Mucosa of rectum (tissue), 2 donors: Measurements from ENCODE around the gene ADAM33.

ENCODE experiments used
- H3K27ac ChIP-seq, 2 donors: one replicate each; pipeline ENCODE4 v1.7.0; 2013; ENCODE audit warnings: inconsistent platforms in 2 of 2, low read depth in 2 of 2, low read length in 2 of 2
- H3K27me3 ChIP-seq, 2 donors: one replicate each; pipeline ENCODE4 v1.7.0; 2013; ENCODE audit warnings: low read length in 2 of 2; ENCODE audit not compliant: control insufficient read depth in 2 of 2, insufficient read depth in 2 of 2
- H3K36me3 ChIP-seq, 2 donors: one replicate each; pipeline ENCODE4 v1.7.0; 2013; ENCODE audit warnings: low read length in 2 of 2; ENCODE audit not compliant: control insufficient read depth in 2 of 2, insufficient read depth in 2 of 2
- H3K4me1 ChIP-seq, 2 donors: one replicate each; pipeline ENCODE4 v1.7.0; 2013; ENCODE audit warnings: low read length in 2 of 2, mild to moderate bottlenecking in 1 of 2; ENCODE audit not compliant: control insufficient read depth in 2 of 2, insufficient read depth in 2 of 2
- H3K4me3 ChIP-seq, 2 donors: one replicate each; pipeline ENCODE4 v1.7.0; 2013; ENCODE audit warnings: low read length in 2 of 2
- H3K9ac ChIP-seq, 2 donors: one replicate each; pipeline ENCODE4 v1.7.0; 2013; ENCODE audit warnings: low read length in 2 of 2, low read depth in 1 of 2, mild to moderate bottlenecking in 1 of 2
- H3K9me3 ChIP-seq, 2 donors: one replicate each; pipeline ENCODE4 v1.7.0; 2013; ENCODE audit warnings: low read length in 2 of 2; ENCODE audit not compliant: control insufficient read depth in 2 of 2
- donor health status: healthy.
- donor health status: Normal muscosa, but diverticular disease.

Gene ADAM33

DNA sequence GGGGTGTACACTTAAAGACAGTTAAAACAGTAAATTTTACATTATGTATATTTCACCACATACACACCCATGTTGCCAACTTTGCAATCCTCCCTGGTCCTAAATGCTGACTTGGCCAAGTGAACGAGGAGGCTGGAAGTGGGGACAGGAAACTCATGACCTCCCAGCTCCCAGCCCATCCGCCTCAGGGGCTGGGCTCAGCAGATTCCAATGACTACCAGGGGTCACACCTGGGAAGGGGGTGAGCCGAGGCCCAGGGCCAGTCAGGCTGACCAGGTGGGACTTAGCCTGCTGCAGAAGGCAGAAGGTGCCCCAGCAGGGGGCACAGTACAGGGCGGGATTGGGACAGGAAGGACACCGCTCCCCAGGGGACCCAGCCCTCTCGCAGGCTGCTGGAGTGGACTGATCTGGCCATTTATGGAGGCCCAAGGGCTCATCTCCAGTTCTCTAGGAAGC, 28.2 kb upstream of the ADAM33 start:
- no peak overlapping the region for H3K9ac ChIP-seq
- H3K4me1 ChIP-seq, result no peaks in the 10 kb centered on the region
- H3K36me3 ChIP-seq, result no peaks in the 10 kb centered on the region
- H3K4me3 ChIP-seq, result no peak overlapping the region
- no peaks in the 10 kb centered on the region for H3K27me3 ChIP-seq
- H3K27ac ChIP-seq, result peak overlapping the region; percentile 14 to 23
- no peaks in the 10 kb centered on the region for H3K9me3 ChIP-seq

- H3K27me3 ChIP-seq, result no peaks in the 10 kb centered on the region
- no peak overlapping the region for H3K4me3 ChIP-seq
- H3K9ac ChIP-seq, result no peak overlapping the region
- no peaks in the 10 kb centered on the region for H3K4me1 ChIP-seq
- no peaks in the 10 kb centered on the region for H3K9me3 ChIP-seq
- H3K36me3 ChIP-seq, result no peaks in the 10 kb centered on the region
- H3K27ac ChIP-seq, result no peak overlapping the region
Measured at GRCh38 chr20:3707508-3707899, 25.7 kb upstream of the ADAM33 start.

DNA sequence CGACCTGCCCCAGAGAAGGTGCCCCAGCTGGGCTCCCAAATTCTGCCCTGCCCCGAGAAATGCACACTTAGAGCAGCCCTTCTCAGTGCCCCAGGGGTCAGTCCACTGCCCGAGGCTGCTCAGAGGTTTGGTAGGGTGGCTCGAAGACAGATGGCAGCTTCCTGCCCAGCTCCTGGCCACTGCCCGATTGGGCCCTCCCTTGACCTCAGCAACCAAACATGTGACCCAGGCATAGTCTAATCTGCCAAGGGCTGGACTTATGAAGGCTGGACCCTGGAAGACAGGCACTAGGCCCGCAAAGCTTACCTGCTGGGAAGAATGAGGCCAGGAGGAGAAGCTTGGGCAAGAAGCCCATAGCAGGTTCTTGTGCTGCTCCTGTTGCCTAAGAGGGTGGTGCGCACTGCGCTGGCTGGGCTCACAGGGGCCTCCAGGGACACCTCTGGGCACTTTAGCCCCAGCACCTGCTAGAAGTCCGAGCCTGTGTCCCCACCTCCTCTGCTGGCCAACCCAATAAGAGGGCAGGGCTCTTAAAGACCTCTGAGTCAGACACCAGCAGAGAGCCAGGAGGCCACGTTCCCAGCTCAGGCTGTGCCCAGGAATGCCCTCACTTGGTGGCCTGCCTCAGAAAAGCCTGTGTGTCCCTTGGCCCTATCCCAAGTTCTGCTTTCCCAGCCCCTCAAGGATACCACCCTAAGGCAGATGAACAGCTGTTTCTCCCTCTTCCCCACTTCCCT, 25.1 kb upstream of the ADAM33 start:
- no peak overlapping the region for H3K27ac ChIP-seq
- no peaks in the 10 kb centered on the region for H3K4me1 ChIP-seq
- H3K4me3 ChIP-seq, result no peak overlapping the region
- no peaks in the 10 kb centered on the region for H3K27me3 ChIP-seq
- H3K9me3 ChIP-seq, result no peaks in the 10 kb centered on the region
- H3K9ac ChIP-seq, result no peak overlapping the region
- no peaks in the 10 kb centered on the region for H3K36me3 ChIP-seq

DNA sequence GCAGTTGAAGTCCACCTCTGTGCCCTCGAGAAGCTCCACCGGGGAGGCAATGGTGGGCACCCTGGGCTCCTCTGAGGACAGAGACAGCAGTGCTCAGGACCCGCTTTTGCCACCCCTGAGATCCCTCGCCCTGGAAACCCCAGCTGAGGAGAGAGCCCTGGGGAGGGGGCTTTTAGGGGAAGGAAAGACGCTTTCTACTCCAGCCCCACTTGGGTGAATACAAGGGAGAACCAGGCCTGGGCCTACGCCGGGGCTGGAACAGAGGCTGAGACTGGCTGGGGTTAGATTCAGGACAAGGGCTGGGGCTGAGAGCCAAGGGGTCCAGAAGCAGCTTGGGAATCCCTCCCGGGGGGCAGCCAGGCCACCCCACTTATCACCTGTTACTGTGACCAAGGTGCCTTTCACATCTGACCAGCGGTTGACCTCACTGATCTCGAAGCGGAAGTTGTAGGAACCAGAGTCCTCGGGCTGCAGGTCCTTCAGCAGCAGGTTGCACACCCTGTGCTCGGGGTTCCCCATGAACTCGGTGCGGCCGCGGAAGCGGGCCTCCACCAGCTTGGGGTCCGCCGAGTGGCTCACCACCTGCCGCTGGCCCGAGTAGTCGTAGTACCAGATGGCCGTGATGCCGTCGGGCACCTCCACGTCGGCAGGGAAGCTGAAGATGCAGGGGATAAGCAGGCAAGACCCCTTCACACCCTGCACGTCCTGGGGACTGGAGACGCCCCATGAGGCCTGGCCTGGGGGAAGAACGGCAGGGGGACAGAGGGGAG, 24.3 kb upstream of the ADAM33 start:
- no peak overlapping the region for H3K4me3 ChIP-seq
- no peak overlapping the region for H3K27ac ChIP-seq
- H3K27me3 ChIP-seq, result no peaks in the 10 kb centered on the region
- no peaks in the 10 kb centered on the region for H3K36me3 ChIP-seq
- no peak overlapping the region for H3K9ac ChIP-seq
- H3K4me1 ChIP-seq, result no peaks in the 10 kb centered on the region
- H3K9me3 ChIP-seq, result no peaks in the 10 kb centered on the region

GRCh38 chr20:3705491-3705969, 23.7 kb upstream of the ADAM33 start:
- Histone ChIP-seq H3K9ac (no peak overlapping the region), H3K27ac (no peak overlapping the region), H3K9me3 (no peaks in the 10 kb centered on the region), H3K36me3 (no peaks in the 10 kb centered on the region), H3K4me3 (no peak overlapping the region), H3K27me3 (no peaks in the 10 kb centered on the region), H3K4me1 (no peaks in the 10 kb centered on the region)

DNA sequence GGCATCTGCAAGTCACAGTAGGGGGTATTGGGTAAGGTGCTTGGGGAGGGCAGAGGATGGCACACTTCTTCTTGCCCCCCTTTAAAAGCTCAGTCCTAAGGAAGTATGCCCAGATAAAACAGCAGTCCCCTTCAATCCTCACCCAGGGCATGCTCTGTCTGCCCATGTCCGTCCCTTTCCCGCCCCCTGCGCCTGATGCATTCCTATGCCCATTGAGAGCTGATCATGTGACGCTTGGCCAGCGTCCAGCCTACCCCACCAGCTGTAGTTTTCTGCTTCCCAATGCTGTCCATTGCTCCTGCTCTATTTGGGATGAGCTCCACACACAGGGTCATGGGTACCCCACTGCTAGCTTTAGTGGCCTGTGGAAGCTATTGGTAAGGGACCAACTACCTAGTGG, 22.3 kb upstream of the ADAM33 start:
- Histone ChIP-seq H3K27me3 (no peaks in the 10 kb centered on the region), H3K9ac (no peak overlapping the region), H3K27ac (no peak overlapping the region), H3K9me3 (no peaks in the 10 kb centered on the region), H3K4me3 (no peak overlapping the region), H3K36me3 (no peaks in the 10 kb centered on the region), H3K4me1 (no peaks in the 10 kb centered on the region)

GRCh38 chr20:3702611-3703391, 21.0 kb upstream of the ADAM33 start:
- Histone ChIP-seq H3K36me3 (no peaks in the 10 kb centered on the region), H3K9me3 (no peaks in the 10 kb centered on the region), H3K9ac (no peak overlapping the region), H3K4me3 (no peak overlapping the region), H3K4me1 (no peaks in the 10 kb centered on the region), H3K27me3 (no peaks in the 10 kb centered on the region), H3K27ac (no peak overlapping the region)

DNA sequence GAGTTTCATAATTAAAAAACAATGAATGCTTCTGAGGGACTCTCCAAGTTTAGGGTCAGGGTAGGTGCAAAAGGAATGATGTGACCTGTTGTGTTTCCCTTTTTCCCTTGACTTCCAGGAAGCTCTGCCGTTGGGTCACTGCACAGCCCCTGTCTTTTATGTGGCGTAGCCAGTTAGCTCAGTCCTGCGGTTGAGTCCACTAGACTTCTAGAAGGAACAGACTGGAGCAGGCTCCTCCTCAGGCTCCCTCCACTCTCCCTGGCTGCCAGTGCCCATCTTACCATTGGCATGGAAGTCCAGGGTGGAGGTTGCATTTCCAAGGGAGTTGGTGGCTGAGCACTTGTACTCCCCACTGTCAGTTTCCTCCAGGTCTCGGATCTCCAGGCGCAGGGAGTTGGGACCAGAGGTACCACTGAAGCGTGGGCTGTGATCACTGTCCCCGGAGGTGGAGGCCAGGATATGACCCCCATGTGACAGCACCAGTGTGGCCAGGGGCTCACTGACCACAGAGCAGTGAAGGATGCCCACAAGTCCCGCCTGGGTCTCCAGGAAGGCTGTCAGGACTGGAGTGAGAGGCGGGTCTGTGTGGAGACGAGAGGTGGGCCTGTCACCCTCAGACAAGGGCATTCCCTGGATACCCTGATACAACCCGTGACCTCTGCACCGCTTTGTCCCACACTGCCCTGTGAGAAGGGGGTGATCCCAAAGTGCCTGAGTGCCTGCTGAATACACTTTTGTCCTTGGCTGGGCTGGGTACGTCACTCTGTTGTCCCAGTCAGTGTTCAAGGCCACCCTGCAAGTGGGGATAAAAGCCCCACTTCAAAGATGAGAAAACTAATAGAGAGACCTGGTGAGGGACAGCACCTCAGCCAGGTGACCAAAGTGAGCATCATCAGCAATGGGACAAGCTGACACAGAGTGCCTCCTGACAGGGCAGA, 19.5 kb upstream of the ADAM33 start:
- no peaks in the 10 kb centered on the region for H3K36me3 ChIP-seq
- no peak overlapping the region for H3K9ac ChIP-seq
- no peak overlapping the region for H3K27ac ChIP-seq
- H3K27me3 ChIP-seq, result no peaks in the 10 kb centered on the region
- no peak overlapping the region for H3K4me3 ChIP-seq
- no peaks in the 10 kb centered on the region for H3K9me3 ChIP-seq
- H3K4me1 ChIP-seq, result no peaks in the 10 kb centered on the region

GRCh38 chr20:3699037-3699436, 17.2 kb upstream of the ADAM33 start:
- Histone ChIP-seq H3K36me3 (no peaks in the 10 kb centered on the region), H3K27me3 (no peaks in the 10 kb centered on the region), H3K4me3 (no peak overlapping the region), H3K9me3 (no peaks in the 10 kb centered on the region), H3K27ac (no peak overlapping the region), H3K9ac (no peak overlapping the region), H3K4me1 (no peaks in the 10 kb centered on the region)
